ENCODE results near the gene KCNB1. TPM values are rescaled to one million over a fixed set of nuclear protein-coding genes. Genes with fewer than 3 reads are reported as not detected.
A peak's percentile ranks its signal among the peaks of the same experiment; 100 is the strongest.

Gene KCNB1
- total RNA-seq, 6 donors from 2014 or later: 0.40 to 2.2 (median 0.98) TPM

- ATAC-seq (ENCODE audit: low FRiP score in 2 of 2): no peak
These were observed 130.7 kb downstream of the KCNB1 start for GRCh38 chr20:49351775-49352174.

GRCh38 chr20:49349694-49350252, 132.7 kb downstream of the KCNB1 start:
- H3K27ac ChIP-seq: no peak overlapping the region
- H3K27me3 ChIP-seq: no peaks in the 10 kb centered on the region
- H3K4me1 ChIP-seq: no peaks in the 10 kb centered on the region
- no peak for DNase-seq
- TF ChIP-seq CTCF (IDR thresholded peaks at IDR 0.05) (no peak), EP300 (IDR thresholded peaks at IDR 0.05) (no peak), POLR2A (IDR thresholded peaks at IDR 0.05) (no peak), POLR2AphosphoS5 (IDR thresholded peaks at IDR 0.05) (no peak)
- no peaks in the 10 kb centered on the region for H3K36me3 ChIP-seq
- H3K9me3 ChIP-seq: no peaks in the 10 kb centered on the region
- 87 to 97% methylated on average over 3 of the region's 3 CpGs for WGBS, 2 donors
- no peak overlapping the region for H3K4me3 ChIP-seq
- ATAC-seq (ENCODE audit: low FRiP score in 2 of 2): peak in 1 of 2 donors; percentile 62

More at GRCh38 chr20:49351775-49352174, 130.7 kb downstream of the KCNB1 start:
- TF ChIP-seq POLR2A (IDR thresholded peaks at IDR 0.05) (no peak), POLR2AphosphoS5 (IDR thresholded peaks at IDR 0.05) (no peak), EP300 (IDR thresholded peaks at IDR 0.05) (no peak), CTCF (IDR thresholded peaks at IDR 0.05) (no peak)
- DNase-seq: no peak
- H3K9me3 ChIP-seq: no peaks in the 10 kb centered on the region
- H3K27ac ChIP-seq: no peak overlapping the region
- 80 to 83% methylated on average over 3 to 4 of the region's 4 CpGs for WGBS, 2 donors
- H3K27me3 ChIP-seq: no peaks in the 10 kb centered on the region
- H3K4me3 ChIP-seq: no peak overlapping the region
- H3K4me1 ChIP-seq: no peaks in the 10 kb centered on the region
- H3K36me3 ChIP-seq: no peaks in the 10 kb centered on the region

- ATAC-seq (ENCODE audit: low FRiP score in 2 of 2): no peak
- no peaks in the 10 kb centered on the region for H3K27me3 ChIP-seq
- no peaks in the 10 kb centered on the region for H3K4me1 ChIP-seq
- H3K9me3 ChIP-seq: no peaks in the 10 kb centered on the region
- WGBS, 2 donors: 91 to 96% methylated on average over 1 of the region's 1 CpG
- H3K36me3 ChIP-seq: no peaks in the 10 kb centered on the region
- TF ChIP-seq POLR2AphosphoS5 (IDR thresholded peaks at IDR 0.05) (no peak), CTCF (IDR thresholded peaks at IDR 0.05) (no peak), EP300 (IDR thresholded peaks at IDR 0.05) (no peak), POLR2A (IDR thresholded peaks at IDR 0.05) (no peak)
- H3K4me3 ChIP-seq: no peak overlapping the region
- H3K27ac ChIP-seq: no peak overlapping the region
- DNase-seq: no peak
These were observed 133.4 kb downstream of the KCNB1 start for GRCh38 chr20:49349078-49349477.

GRCh38 chr20:49348563-49348962, 133.9 kb downstream of the KCNB1 start:
- no peak overlapping the region for H3K4me3 ChIP-seq
- no peaks in the 10 kb centered on the region for H3K36me3 ChIP-seq
- no peaks in the 10 kb centered on the region for H3K9me3 ChIP-seq
- H3K27ac ChIP-seq: no peak overlapping the region
- no peaks in the 10 kb centered on the region for H3K27me3 ChIP-seq
- TF ChIP-seq POLR2A (IDR thresholded peaks at IDR 0.05) (no peak), CTCF (IDR thresholded peaks at IDR 0.05) (no peak), POLR2AphosphoS5 (IDR thresholded peaks at IDR 0.05) (no peak), EP300 (IDR thresholded peaks at IDR 0.05) (no peak)
- ATAC-seq (ENCODE audit: low FRiP score in 2 of 2) (no peak), DNase-seq (no peak)
- no peaks in the 10 kb centered on the region for H3K4me1 ChIP-seq
- 79 to 89% methylated on average over 2 to 4 of the region's 4 CpGs for WGBS, 2 donors

- ATAC-seq (ENCODE audit: low FRiP score in 2 of 2): no peak
- no peaks in the 10 kb centered on the region for H3K27me3 ChIP-seq
- no peak overlapping the region for H3K4me3 ChIP-seq
- no peak for TF ChIP-seq POLR2A (IDR thresholded peaks at IDR 0.05)
- TF ChIP-seq POLR2AphosphoS5 (IDR thresholded peaks at IDR 0.05): no peak
- no peak for TF ChIP-seq EP300 (IDR thresholded peaks at IDR 0.05)
- no peak for TF ChIP-seq CTCF (IDR thresholded peaks at IDR 0.05)
- no peak for DNase-seq
- H3K36me3 ChIP-seq: no peaks in the 10 kb centered on the region
- H3K9me3 ChIP-seq: no peaks in the 10 kb centered on the region
- H3K27ac ChIP-seq: no peak overlapping the region
- H3K4me1 ChIP-seq: no peaks in the 10 kb centered on the region
- 90 to 92% methylated on average over 9 of the region's 9 CpGs for WGBS, 2 donors
These were observed 135.3 kb downstream of the KCNB1 start for GRCh38 chr20:49347156-49347555.

Measured in upper lobe of left lung (tissue), 6 donors.